ENCODE results near the gene FAM174C.

The FAM174C gene

DNA sequence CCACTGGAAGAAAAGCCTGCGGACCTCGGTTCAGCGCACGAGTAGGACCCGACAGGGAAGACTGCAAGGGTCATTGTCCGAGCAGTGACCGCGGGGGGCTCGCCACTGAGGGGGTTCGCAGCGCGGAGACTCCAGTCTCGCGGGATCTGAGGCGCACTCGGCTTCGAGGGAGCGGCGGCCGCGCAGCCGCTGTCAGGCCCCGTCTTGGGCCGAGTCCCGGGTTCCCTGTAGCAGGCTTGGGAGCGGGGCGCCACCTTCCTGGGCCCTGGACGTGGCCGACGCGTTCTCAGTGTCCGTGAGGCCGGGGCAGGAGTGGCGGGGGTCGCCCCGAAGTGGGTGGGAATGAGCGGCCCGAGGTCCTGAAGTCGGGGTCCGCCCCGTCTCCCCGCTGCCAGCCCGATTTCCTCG lies 474 bp upstream of the FAM174C start:
- no peak for DNase-seq

DNA sequence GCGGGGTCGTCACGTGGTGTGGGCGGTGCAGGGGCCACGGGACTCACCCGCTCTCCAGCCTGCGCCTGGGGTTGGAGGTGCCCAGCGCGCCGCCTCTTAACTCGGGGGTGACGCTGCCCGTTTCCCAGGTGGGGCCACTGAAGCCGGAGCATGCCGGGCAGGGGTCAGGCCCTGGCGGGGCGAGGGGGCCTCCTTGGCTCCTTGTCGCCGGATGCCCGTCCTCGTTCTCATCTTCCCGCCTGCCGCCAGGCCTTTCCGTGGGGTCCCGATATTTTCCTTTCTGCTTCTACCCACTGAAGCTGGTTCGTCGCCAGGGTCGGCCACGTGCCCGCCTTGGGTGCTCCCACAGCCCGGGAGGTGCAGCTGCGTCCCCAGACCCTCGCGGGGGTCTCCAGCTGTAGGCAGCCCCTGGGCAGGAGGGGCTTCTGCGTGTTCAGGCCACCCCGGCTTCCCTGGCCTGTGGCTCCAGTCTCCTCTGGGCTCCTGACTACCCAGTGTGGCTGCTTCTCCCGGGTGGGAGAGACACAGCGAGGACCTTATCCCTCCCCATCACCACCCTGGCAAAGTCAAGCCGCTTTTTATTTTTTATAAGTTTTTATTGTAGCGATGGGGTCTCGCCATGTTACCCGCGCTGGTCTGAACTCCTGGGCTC lies 772 bp downstream of the FAM174C start:
- DNase-seq = no peak

DNA sequence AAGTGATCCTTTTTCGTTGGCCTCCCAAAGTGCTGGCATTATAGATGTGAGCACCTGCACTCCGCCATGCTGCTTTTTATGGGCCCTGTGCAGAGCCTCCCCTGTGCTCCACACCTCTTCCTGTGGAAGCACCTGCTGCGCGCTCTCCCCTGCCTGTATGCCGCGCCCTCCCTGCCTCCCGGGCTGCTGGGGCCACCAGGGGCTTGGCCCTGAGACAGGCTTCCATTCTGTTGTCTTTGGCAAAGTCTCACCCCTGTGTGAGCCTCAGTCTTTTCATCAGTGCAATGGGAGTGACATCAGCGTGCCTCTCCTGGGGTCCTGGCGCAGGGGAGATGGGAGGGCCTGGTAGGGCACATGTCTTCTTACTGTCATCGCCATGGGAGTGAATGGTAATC lies 1.3 kb downstream of the FAM174C start:
- DNase-seq = no peak

DNA sequence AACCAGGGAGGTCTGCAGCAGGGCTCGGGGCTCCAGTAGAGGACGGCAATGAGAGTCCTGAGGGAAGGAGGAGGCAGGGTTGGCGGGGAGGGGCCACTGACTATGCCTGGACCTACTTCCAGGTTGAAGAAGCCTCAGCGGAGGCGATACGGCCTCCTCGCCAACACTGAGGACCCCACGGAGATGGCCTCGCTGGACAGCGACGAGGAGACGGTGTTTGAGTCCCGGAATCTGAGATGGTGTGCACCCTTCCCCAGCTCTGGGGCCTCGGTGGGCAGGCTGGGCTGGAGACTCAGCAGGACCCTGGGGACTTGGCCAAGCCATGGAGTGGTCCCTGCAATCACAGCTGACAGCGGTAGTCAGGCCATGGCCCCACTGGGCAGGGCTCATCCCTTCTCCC lies 1.7 kb downstream of the FAM174C start:
- DNase-seq = no peak

DNA sequence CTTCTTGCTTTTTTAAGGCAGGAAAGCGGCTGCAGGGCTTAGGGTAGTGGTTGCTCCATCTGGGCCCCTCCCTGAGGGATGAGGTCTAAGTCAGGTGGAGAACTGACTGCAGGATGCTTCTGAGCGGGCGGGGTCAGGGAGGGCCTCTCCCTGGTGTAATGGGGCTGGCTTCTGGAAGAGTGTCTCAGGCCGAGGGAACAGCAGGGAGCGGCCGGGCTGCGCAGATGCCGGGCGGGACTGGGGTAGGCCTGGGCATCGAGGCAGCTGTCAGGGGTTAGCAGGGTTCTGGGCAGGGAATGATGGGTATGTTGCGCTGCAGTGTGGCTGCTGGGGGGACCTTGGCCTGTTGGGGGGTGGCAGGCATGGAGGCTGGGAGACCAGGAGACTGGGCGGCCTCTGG lies 2.7 kb downstream of the FAM174C start:
- DNase-seq = no peak

DNA sequence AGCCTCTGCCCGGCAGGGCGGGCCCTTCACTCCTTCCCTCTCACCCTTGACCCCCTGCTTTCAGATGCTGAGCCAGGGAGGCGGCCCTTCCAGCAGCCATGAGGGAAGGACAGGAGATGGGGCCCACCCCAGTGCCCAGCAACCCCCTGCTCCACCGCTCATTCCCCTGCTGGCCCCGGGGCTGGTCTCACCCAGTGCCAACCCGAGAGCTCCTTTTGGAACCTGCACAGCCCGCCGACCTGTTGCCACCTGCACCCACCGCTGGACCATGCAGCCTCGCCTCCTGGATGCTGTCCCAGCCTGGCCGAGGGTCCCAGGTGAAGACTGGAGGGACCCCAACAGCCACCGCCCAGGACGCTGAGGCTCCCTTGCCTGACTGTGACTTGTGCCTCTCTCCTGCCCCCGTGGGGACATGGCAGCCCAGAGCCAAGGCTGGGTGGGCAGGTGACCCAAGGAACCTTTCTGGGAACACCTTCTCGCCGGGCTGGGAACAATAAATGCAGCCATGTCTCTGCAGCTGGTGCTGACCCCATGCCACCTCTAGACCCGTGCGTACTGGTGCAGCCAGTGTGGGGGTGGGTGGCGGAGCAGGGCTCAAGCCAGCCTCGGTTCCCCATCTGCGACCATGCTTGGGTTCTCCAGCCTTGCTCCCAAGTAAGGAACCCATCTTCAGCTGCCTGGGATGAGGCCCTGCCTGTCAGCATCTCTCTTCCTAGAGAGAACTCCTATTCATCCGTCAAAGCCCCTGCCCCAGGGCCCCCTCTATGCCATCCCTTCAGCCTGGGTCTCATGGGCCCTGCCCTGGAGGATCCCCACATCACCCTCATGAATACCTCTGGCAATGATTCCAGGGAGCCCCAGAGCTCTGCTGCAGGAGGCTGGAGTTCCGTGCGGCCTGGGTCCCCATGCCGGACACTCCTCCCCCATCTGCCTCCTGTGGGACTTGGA lies 3.7 kb downstream of the FAM174C start:
- no peak for DNase-seq

DNA sequence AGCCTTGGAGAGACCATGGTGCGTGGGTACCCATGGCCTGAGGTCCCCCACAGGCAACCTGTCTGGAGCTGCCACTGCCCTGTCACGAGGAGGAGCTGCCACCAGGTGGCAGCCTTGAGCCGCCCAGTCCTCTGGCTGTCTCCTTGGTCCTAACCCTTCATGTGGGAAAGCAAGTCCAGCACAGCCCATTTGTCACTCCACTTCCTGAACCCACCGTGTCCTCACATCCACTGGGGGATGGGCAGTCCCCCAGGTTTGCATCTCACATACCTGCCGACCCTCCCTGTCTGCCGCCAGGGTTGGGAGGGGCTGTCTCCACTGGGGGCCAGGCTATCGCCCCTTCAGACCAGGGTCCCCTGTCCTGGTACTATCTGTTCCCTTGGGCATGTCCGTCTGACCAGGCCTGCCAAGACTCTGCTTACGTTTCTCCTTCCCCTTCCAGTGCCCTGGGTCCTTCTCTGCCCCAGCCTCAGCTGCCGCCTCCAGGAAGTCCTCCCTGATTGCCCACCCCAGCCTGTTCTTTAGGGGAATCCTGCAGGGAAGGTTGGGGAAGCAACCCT lies 4.5 kb downstream of the FAM174C start:
- DNase-seq = peak; percentile 80

DNA sequence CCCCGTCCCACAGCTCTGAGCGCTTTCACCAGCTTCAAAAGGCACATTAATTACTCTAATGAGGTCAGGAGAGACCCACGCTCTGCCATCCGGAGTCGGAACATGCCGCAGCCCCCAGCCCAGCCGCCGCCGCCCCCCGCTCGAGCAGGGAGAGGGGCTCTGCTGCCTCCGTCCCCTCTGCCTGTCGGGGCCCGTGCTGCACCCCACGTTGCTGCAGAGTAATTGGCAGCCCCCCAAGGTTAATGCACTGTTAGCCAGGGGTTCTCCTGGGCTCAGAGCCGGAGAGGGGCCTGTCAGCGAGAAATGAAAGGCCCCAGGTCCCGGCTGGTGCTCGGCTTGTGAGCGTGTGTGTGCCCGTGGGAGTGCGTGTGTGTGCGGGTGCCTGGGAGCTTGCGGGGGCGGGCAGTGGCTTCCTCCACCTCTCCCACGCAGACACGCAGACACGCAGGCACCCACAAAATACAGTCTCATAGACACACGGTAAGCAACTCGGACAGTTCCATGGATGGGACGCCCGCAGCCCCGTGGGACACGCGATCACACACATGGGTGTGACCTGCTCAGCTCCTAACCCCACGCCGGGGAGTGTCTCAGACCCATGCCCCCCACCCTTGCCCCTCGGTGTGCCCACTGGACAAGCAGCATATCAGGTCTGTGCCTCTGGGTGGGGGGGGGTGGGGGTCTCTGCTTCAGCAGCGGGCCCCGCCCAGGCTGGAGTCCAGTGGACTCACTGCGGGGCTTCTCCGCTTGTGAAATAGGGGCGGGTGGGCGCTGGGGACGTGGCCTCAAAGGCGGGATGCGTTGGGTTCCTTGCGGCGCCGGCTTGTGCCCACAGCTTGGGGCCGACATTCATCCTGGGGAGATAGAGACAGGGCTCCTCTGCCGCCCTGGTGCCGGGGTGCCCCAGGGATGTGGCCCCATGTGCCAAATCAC lies 5.6 kb downstream of the FAM174C start:
- DNase-seq = no peak

DNA sequence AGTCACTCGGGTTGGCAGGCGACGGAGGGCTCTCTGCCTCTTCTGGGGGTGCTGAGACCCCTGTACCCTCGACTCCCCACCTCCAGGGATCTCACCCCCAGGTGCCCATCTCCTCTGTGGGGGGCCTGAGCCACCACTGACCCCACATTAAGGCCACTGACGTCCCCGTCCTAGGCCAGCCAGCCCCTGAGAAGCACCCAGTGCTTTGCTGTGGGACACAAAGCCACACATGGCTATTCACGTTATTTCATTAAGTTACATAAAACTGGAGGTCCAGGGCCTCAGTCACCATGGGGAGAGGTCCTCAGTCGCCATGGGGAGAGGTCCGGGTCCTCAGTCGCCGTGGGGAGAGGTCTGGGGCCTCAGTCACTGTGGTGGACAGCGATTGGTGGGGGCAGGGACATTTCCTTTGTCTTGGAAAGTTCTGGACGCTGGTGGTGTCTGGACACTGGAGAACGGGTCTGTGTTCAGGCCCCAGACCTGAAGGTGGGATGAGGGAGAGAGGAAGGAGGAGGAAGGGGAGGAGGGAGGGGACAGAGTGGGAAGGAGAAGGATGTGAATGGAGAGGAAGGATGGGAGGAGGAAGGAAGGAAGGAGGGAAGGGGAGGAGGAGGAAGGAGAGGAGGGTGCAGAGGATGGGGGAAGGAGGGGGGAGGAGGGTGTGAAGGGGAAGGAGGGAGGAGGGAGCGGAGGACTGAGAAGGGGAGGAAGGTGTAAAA lies 6.4 kb downstream of the FAM174C start:
- DNase-seq = no peak

DNA sequence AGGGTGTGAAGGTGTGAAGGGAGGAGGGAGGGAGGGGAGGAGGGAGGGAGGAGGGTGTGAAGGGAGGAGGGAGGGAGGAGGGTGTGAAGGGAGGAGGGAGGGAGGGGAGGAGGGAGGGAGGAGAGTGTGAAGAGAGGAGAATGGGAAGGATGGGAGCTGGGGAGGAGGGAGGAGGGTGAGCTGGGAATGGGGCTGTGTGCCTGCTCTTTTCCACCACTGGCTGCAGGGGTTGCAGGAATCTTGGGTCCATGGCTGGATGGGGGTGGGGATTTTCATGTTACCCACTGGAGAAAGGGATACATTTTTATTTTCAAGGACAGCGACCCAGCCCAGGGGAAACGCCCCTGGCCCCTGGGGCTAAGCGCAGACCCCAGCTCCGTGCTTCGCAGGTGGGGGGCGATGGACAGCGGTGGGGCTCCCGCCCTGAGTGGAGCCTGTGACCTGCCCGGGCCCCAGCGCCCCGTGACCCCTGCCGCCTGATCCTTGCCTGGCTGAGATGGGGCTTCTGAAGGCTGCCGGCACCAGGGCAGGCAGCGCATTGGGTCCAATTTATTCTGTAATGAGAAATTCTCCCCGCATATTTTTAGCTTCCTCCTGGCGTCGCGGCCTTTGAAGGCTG lies 7.4 kb downstream of the FAM174C start:
- no peak for DNase-seq

DNA sequence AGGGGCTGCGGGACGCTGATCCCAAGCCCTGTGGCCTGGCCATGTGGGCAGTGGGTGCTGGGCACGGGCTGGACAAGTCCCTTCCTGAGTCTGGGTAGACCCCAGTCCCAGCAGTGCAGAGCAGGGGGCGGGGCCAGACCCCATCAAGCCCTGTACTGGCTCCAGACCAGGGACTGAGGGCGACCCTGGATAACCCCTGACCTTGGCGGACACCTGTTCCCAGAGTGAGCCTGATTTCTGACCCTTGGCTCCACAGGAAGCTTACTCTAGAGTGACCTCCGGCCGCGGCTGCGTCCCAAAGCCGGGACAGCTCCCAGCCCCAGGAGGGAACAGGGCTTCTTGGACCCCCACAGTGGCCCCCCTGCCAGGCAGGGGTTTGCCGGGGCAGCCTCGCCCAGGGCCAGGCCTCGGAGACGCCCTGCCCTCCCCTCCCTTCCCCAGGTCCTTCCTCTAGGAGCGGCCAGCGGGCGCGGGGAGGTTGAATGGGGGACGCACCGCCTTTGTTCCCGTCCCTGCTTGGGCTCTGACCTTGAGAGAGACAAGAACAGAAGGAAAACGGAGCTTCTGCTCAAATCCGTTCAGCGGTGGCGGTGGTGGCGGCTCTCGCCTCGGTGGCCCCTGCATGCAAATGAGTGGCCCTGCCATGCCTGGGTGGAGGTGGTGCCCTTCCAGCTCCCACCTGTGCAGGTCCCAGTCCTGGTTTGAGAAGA lies 8.0 kb downstream of the FAM174C start:
- no peak for DNase-seq

DNA sequence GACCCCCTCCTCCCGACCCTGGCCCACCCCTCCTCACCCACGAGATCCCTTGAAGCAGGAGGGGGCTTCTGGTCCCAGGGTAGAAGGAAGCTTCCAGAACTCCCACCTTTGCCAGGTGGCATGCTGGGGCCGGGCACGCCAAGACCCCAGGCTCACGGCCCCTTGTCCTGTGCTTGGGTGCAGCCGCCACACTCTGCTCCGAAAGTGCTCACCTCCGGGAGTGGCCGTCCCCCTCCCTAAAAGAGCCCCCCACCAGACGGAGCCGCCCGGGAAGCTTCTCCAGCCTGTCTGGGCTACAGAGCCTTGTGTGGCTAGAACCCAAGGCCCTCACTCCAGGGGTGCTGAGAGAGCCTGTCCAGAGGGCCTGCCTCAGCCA lies 8.6 kb downstream of the FAM174C start:
- no peak for DNase-seq

DNA sequence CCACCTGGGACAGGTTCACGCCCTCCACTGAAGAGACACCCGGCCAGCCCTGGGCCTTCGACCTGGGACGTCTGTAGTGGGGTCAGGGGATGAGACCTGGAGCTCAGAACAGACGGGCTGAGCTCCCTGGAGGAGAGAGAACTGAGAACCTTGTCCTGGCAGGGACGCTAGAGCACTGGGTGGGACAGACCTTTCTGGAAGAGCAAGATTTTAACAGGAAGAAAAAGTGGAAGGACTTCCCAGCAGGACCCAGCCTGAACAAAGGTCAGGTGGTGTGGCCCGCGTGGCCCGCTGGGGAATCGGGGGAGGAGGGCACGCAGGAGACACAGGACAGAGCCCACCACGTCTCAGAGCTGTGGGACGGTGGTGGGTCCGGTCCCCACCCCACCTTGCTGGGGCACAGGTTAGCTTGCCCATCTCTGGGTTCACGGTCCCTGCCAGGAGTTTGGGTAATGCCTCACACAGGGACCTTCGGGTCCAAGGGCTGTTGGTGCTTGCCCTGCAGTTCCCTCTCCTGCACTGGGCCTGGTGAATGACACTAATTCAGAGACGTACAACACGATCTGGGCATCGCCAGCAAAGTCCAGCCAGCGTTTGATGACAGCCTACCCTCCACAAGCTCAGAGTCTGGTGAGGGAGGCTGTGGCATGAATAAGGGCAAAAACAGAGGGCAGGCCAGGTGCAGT lies 9.1 kb downstream of the FAM174C start:
- no peak for DNase-seq

DNA sequence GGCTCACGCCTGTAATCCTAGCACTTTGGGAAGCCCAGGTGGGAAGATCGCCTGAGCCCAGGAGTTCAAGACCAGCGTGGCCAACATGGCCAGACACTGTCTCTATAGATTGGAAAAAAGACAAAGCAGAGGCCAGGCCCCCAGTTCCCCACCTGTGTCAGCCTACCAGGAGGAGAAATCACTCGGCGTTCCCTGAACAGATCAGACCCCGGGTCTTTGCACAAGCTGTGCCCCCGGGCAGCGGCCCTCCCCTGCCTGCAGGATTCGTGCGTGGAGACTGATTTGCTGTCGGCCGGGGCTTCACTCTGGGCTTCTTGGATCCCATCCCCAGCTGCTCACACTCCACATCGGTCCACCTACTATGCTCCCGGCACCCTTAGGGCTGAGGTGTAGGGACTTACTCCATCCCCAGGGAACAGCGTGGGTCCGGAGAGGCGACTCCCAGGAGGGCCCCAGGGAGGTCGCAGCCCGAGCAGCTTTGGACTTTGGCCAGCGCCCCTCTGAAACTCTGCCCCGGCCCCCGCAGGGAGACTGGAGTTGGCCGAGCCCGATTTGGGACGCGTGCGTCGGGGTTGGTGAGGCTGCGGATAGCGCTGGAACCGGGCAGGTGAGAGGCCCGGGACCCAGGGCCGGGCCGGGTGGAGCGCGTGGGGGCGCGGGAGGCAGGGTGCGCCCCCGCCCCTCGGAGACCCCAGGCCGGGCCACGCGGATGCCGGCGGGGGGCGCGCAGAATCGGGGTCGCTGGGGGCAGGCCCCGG lies 9.8 kb downstream of the FAM174C start:
- no peak for DNase-seq

DNA sequence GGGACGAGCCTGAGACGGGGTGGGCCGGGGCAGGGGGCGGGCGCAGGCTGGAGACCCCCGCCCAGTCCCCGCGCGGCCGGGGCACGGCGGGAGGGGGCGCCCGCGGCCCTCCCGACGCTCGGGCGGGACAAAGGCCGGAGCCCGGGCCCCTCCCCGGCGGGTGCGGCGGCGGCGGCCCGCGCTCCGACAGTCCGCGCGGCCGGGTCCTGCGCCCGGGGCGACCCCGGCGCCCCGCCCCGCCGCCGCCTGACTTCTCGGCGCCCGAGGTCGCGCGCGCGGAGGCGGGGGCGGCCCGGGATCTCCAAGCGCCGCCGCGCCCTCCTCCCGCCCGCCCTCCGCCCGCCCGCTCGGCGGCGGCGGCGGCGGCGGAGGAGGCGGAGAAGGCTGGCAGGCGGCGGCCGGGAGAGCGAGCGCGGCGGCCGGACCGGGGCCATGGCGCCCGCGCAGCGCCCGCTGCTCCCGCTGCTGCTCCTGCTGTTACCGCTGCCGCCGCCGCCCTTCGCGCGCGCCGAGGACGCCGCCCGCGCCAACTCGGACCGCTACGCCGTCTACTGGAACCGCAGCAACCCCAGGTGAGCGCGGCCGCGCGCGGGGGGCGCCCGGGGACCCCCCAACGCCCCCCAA lies 10.5 kb downstream of the FAM174C start, which contains the start of gene EFNA2:
Gene EFNA2, plus strand, starts transcription at position 137 of the 624 bp plus-strand sequence. Its CDS starts 296 bp downstream, at position 433.
- DNase-seq = peak; percentile 48

DNA sequence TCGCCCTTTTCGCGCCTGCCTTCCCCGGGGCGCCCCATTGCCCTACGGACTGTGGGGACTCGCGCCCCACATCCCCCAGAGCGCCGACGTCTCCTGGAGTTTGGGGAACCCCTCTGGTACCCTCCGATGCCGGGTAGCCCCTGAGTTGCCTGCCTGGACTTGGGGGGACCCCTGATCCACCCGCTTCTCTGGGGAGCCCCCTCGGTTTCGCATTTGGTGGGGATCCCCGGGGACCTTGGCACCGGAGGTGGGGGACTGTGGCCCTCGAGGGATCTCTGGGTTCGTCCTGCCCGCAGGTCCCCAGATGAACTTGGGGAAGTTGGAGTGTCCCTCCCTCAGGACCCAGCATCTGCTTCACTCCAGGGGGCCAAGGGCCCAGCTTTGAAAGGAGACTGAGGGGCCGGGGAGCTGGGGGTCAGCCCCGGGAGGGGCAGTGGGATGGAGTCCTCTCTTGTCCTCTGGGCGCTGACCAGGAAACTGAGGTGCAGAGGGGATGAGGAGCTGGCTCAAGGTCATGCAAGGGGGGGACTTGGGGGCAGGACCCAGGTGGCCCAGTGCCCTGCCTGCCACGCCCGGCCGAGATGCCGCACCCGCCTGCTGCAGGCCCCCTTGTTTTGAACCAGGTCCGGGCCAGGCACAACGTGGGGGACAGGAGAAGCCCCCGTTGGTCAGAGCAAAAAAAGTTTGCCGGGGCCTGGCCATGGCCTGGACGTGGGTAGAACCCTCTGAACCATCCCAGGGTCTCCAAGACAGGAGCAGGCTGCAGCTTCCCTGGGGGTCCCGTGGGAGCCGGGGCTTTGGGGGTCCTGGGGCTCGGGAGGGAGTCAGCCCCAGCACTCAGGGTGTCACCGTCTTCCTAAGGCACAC lies 11.4 kb downstream of the FAM174C start:
- DNase-seq = no peak

DNA sequence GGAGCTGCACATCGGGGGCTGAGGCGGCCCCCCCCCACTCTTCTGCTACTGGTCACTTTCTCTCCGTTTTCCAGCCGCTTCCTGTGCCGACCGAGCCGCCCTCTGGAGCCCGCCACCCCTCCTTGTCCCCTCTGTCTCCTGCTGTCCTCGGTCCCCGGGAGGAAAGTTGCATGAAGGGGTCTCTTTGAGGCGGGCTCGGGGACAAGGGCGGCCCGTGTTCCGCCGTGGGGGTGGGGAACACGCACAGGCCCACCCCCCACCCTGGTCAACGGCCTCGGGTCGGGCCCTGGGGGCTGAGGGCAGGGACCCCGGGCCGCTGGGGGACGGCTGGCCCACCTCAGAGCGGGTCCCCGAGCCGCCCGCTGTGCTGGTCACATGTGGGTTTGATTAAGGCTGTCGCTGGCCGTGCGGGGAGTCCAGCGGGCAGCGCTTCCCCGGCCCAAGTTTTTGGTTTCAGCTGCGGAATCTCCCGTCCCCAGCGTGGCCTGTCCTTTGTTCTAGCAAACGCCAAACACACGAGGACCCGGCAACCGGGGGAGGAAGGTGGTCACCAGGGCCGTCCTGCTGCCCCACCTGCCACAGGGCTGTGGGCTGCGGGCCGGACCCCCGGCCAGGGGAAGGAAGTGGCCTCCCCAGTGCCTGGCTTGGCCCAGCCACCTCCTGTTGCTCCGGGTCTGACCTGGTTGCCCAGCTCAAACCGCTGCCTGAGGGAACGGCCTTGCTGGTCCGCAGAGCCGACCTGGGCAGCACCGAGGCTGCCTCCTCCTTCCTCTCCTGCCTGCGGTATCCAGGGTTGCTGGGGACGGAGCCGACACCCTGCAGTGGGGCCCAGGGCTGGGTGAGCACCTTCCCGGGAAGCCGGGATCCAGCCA lies 12.3 kb downstream of the FAM174C start:
- no peak for DNase-seq
